Stromal cell of bone marrow (primary cell): ENCODE measurements around the gene LDLRAP1.
"Not testable (repeated sequence)": the region's sequence is repeated elsewhere in the genome, so short reads cannot be mapped to it uniquely, and the experiment has no call there.

Experiments used
- DNase-seq: peaks from one replicate; pipeline ENCODE4 v3.0.0-alpha.2; 2012; ENCODE audit warnings: low read depth

Gene LDLRAP1, protein sequence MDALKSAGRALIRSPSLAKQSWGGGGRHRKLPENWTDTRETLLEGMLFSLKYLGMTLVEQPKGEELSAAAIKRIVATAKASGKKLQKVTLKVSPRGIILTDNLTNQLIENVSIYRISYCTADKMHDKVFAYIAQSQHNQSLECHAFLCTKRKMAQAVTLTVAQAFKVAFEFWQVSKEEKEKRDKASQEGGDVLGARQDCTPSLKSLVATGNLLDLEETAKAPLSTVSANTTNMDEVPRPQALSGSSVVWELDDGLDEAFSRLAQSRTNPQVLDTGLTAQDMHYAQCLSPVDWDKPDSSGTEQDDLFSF

DNA sequence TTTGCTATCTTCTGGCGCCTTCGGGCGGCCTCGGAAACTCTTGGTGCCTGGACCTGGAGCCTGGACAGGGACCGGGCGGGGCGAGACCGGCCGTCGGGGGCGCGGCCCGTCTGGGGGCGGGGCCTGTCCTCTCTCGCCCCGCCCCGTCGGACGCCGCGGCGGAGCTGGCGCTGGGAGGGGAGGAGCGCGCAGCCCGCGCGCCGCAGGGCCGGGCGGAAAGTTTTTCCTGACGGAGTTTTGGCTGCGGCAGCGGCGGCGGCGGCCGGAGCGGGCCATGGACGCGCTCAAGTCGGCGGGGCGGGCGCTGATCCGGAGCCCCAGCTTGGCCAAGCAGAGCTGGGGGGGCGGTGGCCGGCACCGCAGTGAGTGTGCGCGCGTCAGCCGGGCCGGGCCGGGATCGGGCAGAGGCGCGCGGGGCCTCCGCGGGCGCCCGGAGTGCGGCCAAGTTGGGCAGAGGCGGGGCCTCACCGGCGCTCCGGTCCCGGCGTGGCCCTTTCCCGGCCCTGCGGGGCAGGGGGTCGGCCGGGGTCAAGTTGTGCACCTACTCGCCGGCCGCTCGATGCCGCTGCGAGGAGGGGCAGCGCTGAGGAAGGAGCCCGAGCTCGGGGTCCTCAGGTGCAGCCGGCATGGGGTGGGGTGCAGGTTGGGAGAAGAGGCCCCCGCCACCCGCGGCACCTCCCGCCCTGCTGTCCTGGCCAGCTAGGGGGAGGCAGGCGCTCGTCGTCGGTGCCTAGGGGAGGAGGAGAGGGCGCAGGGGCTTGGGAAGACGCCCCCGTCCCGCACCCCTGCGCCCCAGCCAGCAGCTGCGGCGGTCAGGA lies at the start of gene LDLRAP1:
LDLRAP1 (plus strand) TSS at position 182 of the 818 bp plus-strand sequence; CDS start at position 275, 93 bp downstream.
- peak; percentile 61 for DNase-seq

DNA sequence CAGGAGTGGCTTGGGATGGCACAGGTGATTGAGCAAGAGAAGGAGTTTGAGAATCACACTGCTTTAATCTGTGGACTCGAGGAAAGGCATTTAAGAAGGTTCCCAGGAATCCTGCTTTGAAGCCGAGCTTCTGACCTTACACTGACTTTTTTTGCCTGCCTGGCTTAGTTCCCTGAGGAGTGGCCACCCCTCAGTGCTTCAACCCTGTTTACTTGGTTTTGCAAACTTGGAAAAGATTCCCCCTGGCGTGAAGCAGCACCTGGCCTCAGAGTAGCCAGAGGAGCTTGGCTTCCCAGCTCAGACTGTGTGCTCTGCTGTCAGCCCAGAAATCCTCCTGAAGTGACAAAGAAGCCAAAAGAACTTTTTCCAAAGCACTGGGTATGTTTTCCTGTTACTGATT lies 48.5 kb upstream of the LDLRAP1 start:
- no peak for DNase-seq

DNA sequence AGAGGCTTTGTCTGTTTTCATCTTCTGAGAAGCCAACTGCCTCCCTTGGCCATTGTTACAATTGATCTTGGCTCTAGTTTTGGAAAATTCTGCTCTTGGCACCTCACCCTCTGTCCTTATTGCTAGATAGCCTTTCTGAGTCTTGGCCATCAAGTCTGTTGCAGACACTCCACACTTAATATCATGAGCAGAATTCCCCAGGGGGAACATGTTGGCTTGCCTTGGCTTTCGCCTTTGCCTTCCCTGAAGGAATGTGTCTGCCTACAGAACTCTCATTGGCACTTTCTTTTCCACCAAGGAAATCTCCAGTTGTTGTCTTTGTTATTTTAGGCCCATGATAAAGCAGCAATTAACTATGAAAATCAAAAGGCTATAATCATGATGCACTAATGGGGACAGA lies 42.7 kb upstream of the LDLRAP1 start:
- peak; percentile 45 for DNase-seq

DNA sequence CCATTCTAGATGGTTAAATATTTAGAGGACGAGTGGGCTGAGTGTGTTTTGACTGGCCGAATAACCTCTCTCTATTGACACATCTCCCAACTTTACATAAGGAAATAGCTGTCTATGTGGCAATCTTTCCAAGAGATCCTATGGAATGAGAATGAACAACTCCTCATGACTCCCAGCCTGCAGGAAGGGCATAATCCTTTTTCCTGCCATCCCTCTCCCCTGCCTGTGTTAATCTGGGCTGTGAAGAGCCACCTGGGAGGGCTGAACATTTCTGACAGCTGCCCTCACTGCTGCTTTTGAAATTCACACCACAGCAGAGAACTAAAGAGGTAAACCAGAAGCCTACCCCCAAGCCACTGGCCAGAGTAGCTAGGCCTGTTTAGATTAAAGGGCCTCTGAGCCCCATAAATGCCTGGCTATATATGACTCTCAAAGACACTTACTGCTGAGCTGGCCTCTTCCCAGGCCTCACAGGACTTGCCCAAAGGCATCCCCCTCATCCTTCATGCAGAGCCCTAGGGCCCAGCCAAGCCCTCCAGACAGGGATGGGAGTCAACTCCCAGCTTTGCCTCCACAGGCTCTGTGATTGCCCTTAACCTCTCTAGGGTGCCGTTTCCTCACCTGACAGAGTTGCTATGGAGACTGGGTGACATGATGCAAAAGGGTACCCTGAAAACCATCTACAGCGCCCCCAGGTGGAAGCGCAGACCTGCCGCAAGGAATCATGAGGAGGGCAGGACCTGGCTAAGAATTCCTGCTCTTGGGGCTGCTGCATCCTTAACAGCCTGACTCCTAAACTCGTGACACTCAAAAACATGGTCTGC lies 42.0 kb upstream of the LDLRAP1 start:
- peak; percentile 35 for DNase-seq

DNA sequence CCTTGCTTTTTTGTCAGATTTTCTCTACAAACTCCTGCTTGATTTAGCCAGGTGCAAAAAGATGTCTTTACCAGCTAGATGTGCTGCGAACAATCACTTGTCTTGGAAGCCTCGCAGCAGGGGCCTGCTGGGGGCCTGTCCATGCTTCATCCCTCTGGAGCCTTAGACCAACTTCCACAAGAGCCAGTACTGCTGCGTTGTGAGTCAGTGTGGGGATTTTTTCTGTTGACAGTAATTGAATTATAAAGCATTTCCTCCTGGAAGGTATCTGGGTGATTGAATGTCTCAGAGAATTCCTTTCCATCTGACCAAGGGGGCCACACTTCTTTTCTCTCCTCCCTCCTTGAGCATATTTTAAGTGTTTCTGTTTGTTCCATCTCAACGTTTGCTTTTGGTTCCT lies 40.4 kb upstream of the LDLRAP1 start:
- no peak for DNase-seq

DNA sequence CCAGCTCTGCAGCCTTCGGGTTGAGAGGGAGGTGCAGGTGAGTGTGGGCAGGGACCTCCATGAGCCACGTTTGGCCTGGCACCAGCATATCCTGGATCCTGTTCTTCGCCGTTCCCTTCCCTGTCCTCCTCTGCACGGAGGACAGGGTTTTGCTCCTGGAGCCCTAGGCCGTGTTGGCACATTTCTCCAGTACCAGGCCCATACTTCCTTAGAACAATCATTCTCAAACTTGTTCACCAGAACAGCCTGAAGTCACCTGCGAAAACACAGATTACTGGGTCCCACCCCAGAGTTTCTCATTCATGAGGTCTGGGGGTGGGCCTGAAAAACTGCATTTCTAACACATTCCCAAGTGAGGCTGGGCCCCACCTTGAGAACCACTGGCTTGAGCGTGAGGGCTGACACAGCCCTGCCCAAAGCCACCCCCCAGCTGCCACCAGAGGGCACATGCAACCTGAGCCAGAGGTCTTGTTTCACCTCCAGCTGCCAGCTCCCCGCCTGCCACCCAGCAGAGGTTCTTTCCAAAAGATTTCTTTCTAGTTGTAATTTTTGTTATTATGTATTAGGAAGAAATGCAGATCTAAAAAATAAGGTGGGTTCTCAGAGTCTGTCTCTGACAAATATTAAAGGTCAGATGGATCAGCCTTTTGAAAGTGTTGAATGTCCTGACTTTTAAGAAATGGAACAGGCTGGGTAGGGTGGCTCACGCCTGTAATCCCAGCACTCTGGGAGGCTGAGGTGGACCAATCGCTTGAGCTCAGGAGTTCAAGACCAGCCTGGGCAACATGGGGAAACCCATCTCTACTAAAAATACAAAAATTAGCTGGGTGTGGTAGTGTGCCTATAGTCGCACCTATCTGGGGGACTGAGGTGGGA lies 39.6 kb upstream of the LDLRAP1 start:
- no peak for DNase-seq

DNA sequence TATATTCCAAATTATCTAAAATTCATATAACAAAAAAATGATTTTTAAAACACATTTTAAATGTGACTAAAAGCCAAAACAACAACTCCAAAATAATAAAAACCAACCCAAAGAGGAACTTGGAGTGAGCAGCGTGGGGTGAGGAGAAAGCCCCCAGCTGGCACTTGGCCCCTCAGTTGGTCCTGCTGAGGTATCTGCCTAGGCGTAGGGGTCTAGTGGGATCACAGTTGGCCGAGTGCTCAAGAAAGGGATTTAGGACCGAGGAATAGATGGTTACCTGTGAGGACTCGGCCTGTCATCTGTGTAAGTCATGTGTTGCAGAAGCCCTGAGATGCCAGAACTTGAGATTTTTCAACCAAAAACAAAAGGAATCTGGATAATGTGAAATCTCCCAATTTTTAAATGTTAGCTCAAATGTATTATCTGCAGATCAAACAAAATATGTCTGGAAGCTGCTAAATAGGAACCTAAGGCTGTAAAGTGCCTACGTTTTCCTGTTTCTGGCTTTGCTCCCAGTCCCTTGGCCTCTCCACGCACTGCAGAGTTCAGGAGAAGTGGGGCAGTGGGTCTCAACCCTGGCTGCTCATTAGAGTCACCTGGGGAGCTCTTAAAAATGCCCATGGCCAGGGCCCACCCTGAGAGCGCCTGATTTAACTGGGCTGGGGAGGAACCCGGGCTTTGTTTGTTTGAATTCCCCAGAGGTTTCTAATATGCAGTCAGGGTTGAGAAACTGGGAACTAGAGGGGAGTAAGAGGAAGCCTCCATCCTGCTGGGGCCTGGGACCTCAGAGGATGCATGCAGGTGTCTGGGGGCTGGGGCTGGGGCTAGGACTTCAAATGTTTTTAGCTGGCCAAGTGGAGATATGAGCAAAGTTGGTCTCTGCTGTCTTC lies 38.5 kb upstream of the LDLRAP1 start:
- no peak for DNase-seq

DNA sequence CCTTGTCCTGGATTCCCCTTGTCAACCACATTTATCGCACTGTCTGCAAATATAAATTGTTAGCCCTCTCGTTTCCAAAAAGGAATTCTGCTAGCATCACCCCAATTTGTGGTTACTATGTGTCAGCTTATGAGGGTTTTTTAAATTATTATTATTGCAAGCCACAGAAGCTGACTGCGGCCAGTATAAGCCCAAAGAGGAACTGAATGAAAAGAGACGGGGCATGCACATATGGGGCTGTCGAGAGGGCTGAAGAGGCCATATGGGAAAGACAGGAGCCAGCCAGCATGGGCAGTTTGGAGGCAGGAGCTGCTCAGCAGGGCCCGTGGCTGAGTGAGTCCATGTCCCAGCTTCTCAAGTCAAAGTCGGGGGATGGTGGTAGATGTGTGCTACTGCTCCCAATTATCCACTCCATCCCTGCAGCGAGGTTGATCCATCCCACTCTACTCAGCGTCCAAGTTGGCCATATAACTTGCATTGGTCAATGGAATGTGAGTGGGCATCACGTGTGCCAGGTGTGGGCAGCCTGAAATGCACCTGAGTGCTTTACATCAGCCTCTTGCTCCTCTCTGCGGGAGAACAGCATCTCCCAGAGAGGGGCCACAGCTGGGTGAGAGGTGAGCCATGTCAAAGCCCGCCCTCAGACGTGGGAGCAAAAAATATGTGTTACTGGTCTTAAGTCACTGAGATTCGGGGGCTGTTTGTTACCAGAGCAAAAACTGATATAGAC lies 37.6 kb upstream of the LDLRAP1 start:
- DNase-seq = no peak

DNA sequence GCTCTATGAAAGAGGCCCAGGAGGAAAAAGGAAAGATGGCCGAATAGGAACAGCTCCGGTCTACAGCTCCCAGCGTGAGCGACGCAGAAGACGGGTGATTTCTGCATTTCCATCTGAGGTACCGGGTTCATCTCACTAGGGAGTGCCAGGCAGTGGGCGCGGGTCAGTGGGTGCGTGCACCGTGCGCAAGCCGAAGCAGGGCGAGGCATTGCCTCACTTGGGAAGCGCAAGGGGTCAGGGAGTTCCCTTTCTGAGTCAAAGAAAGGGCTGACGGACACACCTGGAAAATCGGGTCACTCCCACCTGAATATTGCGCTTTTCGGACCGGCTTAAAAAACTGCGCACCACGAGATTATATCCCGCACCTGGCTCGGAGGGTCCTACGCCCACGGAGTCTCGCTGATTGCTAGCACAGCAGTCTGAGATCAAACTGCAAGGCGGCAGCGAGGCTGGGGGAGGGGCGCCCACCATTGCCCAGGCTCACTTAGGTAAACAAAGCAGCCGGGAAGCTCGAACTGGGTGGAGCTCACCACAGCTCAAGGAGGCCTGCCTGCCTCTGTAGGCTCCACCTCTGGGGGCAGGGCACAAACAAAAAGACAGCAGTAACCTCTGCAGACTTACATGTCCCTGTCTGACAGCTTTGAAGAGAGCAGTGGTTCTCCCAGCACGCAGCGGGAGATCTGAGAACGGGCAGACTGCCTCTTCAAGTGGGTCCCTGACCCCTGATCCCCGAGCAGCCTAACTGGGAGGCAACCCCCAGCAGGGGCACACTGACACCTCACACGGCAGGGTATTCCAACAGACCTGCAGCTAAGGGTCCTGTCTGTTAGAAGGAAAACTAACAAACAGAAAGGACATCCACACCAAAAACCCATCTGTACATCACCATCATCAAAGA lies 36.6 kb upstream of the LDLRAP1 start:
- DNase-seq = not testable (repeated sequence)

DNA sequence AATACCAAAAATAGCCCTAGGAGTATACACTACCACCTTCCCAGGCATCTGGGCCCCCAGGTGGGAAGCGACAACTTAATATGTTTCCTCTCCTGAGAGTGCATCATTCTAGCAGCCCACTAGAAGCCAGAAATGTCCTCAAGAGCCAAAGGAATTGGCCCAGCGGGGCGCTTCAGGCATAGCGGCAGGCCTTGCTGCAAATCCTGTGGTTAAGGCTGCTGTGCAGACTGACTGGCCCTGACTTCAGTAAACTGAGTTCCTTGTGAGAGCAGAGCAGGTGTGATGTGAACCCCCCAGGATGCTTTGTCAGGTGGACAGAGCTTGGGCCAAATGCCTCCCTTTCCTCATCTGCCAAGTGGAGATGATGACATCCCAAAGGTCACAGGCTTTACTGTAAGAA lies 29.7 kb upstream of the LDLRAP1 start:
- DNase-seq = no peak

DNA sequence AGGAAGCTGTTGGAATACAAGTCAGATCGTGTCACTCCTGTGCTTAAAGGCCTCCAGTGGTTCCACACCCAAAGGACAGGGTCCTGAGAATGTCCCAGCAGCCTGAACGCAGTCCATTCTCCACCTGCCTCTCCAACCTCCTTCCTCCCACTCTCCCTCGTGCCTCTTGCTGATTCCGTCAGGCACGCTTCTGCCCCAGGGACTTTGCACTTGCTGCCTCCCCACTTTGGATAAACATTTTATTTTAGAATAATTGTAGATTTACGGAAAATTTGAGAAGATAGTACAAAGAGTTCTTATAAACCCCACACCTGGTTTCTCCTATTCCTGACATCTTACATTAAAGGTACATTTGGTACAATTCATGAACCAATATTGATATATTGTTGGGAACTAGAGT lies 28.4 kb upstream of the LDLRAP1 start:
- no peak for DNase-seq

DNA sequence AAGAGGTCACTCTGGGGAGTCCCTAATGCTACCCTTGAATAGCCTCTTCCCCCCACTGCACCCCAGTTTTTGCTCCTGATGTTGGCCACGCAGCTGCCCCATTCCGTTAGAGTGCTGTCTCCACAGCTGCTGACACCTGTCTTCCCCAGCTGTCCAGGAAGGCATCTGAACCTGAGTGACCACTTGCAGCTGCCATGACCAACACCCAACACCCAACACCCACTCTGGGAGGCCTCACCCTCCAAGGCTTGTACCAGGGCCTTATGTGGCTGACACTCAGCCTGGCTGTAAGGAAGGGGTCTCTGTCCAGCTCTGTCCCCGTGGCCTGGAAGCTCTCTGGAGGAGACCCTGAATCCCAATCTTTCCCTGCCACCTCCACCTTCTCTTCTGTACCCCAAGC lies 26.7 kb upstream of the LDLRAP1 start:
- DNase-seq = no peak

DNA sequence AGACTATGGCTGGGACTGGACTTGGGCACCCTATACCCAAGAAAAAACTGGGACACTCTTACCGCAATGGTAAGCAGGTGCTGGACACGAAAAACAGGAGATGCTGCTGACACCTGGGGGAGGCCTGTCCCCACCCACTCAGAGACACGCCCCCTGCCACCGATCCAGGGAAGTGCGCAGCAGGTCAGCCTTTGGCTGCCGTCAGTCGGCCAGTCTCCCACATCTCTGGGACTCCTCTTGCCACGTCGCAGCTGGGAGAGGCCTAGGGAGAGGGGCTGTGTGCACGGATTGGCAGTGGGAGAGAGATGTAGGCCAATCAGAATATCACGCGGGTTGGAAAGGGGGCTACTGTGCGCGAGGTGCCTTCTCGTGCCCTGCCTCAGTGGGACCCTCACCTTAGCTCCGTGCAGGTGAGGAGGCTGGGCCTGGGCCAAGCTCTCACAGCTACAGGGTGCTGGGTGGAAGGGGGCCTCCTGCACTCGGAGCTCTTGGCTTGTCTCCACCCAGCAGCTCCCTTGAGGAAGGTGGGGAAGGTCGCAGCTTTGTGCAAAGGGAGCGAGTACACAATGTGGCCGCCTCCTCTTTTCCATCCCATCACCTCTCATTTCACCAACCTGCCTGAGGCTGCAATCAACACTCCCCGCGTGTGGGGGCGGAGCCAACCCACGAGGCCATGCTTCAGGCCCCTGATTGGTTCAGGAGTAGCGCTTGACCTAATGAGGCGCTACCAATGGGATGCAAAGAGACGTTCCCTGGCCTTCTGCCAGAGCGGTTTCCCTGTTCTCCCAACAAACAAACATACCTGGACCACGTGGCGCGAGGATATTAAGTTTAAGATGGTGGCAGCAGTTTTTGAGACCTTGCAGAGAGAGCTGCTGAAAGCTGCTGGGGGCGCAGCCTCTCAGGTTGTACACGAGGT lies 25.7 kb upstream of the LDLRAP1 start:
- no peak for DNase-seq

DNA sequence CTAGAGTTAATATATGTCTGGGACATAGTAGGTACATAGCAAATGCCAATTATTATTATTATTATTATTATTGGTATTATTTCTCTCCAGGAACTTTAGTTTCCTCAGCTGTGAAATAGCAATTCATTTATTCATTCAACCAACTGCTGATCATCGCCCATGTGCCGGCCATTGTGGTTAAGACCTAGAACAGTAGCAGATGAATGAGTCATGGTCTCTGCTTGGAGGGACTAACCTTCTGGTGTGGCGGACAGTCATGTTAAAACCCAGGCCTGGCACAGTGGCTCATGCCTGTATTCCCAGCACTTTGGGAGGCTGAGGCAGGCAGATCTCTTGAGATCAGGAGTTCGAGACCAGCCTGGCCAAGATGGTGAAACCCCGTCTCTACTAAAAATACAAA lies 23.8 kb upstream of the LDLRAP1 start:
- peak; percentile 54 for DNase-seq

DNA sequence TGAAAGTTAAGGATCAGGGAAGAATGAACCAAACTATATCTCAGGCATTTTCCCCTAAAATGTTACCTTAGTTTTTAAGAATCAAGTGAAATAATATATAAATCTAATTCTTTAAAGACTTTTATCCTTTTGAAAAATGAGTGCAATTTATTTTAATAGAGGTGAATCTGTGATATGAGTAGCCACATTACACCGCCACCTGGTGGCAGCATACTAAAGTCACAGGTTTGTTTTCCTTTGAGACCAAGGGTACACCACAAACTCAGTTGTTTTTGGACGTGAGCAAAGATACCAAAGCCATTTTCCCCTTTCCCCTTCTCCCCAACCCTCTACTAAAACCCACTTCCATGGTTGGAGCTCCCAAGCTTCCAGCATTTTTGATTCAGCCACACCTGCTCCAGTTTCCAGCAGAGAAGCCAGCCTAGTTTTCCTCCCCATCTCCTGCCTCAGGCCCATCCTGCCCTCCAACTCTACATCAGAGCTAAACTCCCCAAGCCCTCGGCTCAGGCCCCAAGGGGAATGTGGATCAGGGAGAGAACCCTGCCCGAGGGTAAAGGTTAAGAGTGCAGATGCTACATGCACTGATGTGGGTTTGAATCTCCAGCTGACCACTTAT lies 22.9 kb upstream of the LDLRAP1 start:
- no peak for DNase-seq

DNA sequence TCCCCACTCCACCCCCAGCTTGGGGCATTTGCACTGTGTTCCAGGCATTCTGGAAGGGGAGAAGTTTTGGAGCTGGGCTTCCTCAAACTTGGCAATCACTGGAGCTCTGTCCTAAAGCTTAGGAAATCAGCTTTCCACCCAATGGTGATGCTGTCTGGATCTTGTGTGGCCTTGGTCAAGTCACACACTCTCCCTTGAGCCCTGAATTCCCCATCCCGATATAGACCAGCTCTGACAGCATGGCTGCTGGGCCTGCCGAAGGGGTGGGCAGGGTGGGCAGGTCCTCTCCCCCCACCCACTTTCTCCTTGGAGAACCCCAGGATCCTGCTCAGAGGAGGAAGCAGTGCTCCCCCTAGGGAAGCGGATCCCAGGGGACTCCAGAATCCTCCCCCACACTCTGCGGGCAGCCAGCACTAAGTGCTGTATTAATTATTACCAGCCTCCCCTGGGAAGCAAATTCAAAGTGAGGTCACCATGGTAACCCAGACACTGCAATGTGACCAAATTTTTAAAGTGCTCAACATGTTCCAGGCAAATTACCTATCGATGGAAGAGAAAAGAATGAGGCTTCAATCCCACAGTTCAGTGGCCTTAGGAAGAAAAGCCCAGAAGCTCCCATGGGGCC lies 21.3 kb upstream of the LDLRAP1 start:
- no peak for DNase-seq

DNA sequence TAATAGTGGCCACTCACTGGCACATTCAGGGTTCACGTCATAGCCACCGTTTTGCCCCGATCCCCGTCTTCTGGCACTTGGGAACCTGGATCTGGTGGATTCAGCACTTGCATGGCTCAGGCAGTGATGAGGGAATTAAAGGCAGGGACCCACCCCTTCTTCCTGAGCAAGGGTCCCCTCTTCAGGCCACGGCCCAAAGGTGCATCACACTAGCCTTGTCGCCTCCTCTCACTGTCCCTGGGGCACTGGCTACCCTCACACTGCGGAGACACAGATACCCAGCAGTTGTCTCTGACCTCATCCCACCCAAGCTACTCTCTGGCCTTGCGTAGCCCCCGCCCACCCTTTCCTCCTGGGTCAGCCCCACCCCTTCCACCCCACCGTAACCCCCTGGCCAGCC lies 19.9 kb upstream of the LDLRAP1 start:
- DNase-seq = no peak
